Astrocyte of the hippocampus (primary cell): ENCODE results near the gene PGGHG.
"Not testable (repeated sequence)": the region's sequence is repeated elsewhere in the genome, so short reads cannot be mapped to it uniquely, and the experiment has no call there.

Experiments used
- DNase-seq: peaks from one replicate; pipeline ENCODE4 v3.0.0; 2011; ENCODE audit warnings: low read depth, low spot score

Gene PGGHG

GRCh38 chr11:285021-285893 lies 3.7 kb upstream of the PGGHG start:
- no peak for DNase-seq

- no peak for DNase-seq
These were observed 3.1 kb upstream of the PGGHG start for GRCh38 chr11:285894-286220.

- not testable (repeated sequence) for DNase-seq
These were observed 1.7 kb upstream of the PGGHG start for GRCh38 chr11:286977-287820.

GRCh38 chr11:287821-288477 lies 977 bp upstream of the PGGHG start:
- no peak for DNase-seq

GRCh38 chr11:289398-289711 lies 429 bp downstream of the PGGHG start:
- DNase-seq = no peak

GRCh38 chr11:289712-290620 lies 1.0 kb downstream of the PGGHG start:
- DNase-seq = no peak

GRCh38 chr11:290621-291231 lies 1.8 kb downstream of the PGGHG start:
- DNase-seq = no peak

GRCh38 chr11:291281-292210 lies 2.6 kb downstream of the PGGHG start:
- DNase-seq = no peak

- no peak for DNase-seq
These were observed 3.5 kb downstream of the PGGHG start for GRCh38 chr11:292211-293121.

- no peak for DNase-seq
These were observed 4.4 kb downstream of the PGGHG start for GRCh38 chr11:293271-293851.

GRCh38 chr11:293852-294661 lies 5.1 kb downstream of the PGGHG start:
- DNase-seq = no peak

- no peak for DNase-seq
These were observed 5.9 kb downstream of the PGGHG start for GRCh38 chr11:294780-295179.

GRCh38 chr11:295351-296170 lies 6.6 kb downstream of the PGGHG start:
- no peak for DNase-seq

GRCh38 chr11:296171-297050 lies 7.5 kb downstream of the PGGHG start:
- no peak for DNase-seq

GRCh38 chr11:297051-297585 lies 8.2 kb downstream of the PGGHG start:
- DNase-seq = no peak
